Neuronal stem cell (in vitro differentiated cells): ENCODE measurements around the gene RPS6KC1.

ENCODE experiments used
- DNase-seq: peaks from one replicate; pipeline ENCODE4 v3.0.0-alpha.2; 2013; ENCODE audit warnings: low spot score
- H2AFZ ChIP-seq: one replicate; pipeline ENCODE4 v1.6.1; 2013; ENCODE audit warnings: mild to moderate bottlenecking, low read length, inconsistent platforms
- H2AK5ac ChIP-seq: 2 replicates; pipeline ENCODE4 v1.6.1; 2013; ENCODE audit warnings: low read depth, mild to moderate bottlenecking, inconsistent platforms, low read length, moderate library complexity, mixed read lengths
- H2BK120ac ChIP-seq: 2 replicates; pipeline ENCODE4 v1.6.1; 2013; ENCODE audit warnings: low read depth, mild to moderate bottlenecking, inconsistent platforms, low read length, moderate library complexity, mixed read lengths
- H2BK12ac ChIP-seq: one replicate; pipeline ENCODE4 v1.6.1; 2013; ENCODE audit warnings: low read length, inconsistent platforms
- H2BK15ac ChIP-seq: 2 replicates; pipeline ENCODE4 v1.6.1; 2013; ENCODE audit warnings: mild to moderate bottlenecking, low read length, inconsistent platforms, mixed read lengths
- H2BK5ac ChIP-seq: one replicate; pipeline ENCODE4 v1.6.1; 2013; ENCODE audit warnings: inconsistent platforms, mild to moderate bottlenecking, low read length, moderate library complexity
- H3K14ac ChIP-seq: one replicate; pipeline ENCODE4 v1.6.1; 2013; ENCODE audit warnings: low read length, inconsistent platforms
- H3K18ac ChIP-seq: 2 replicates; pipeline ENCODE4 v1.6.1; 2013; ENCODE audit warnings: low read length, inconsistent platforms
- H3K23ac ChIP-seq: 2 replicates; pipeline ENCODE4 v1.6.1; 2013; ENCODE audit warnings: low read depth, mild to moderate bottlenecking, mixed read lengths, low read length, inconsistent platforms; ENCODE audit not compliant: poor library complexity
- H3K27ac ChIP-seq: replicated peaks from 3 replicates; pipeline ENCODE4 v1.5.1; 2013; ENCODE audit warnings: low read length, inconsistent platforms
- H3K27me3 ChIP-seq, 3 experiments: 2 replicates each; pipeline ENCODE4 v1.6.1; 2013; ENCODE audit warnings: low read length in 3 of 3, mild to moderate bottlenecking in 2 of 3, inconsistent platforms in 1 of 3, low read depth in 1 of 3, mixed read lengths in 1 of 3, moderate library complexity in 1 of 3; ENCODE audit not compliant: control insufficient read depth in 3 of 3, insufficient read depth in 3 of 3
- H3K36me3 ChIP-seq, 2 donors: replicated peaks in 1 of 2; 2 replicates each; pipeline ENCODE4 v1.6.1; 2013; ENCODE audit warnings: low read length in 2 of 2; ENCODE audit not compliant: control insufficient read depth in 2 of 2, insufficient read depth in 2 of 2
- H3K4ac ChIP-seq: 2 replicates; pipeline ENCODE4 v1.6.1; 2013; ENCODE audit warnings: inconsistent platforms, mild to moderate bottlenecking, low read length, moderate library complexity
- H3K4me1 ChIP-seq, 2 donors: 1 replicate in 1 of 2; 2 replicates in 1 of 2; pipeline ENCODE4 v1.6.1; 2013; ENCODE audit warnings: low read length in 2 of 2, low read depth in 1 of 2; ENCODE audit not compliant: control insufficient read depth in 2 of 2, insufficient read depth in 1 of 2
- H3K4me2 ChIP-seq: one replicate; pipeline ENCODE4 v1.6.1; 2013; ENCODE audit warnings: mild to moderate bottlenecking, low read length, inconsistent platforms; ENCODE audit not compliant: insufficient read depth, poor library complexity, severe bottlenecking
- H3K4me3 ChIP-seq, 2 donors: 2 replicates each; pipeline ENCODE4 v1.5.1; 2013; ENCODE audit warnings: low read length in 2 of 2, mild to moderate bottlenecking in 2 of 2, inconsistent platforms in 1 of 2, moderate library complexity in 1 of 2
- H3K79me1 ChIP-seq: one replicate; pipeline ENCODE4 v1.6.1; 2013; ENCODE audit warnings: low read depth, mild to moderate bottlenecking, inconsistent platforms, low read length, moderate library complexity
- H3K9ac ChIP-seq: one replicate; pipeline ENCODE4 v1.6.1; 2013; ENCODE audit warnings: mild to moderate bottlenecking, low read depth, low read length, inconsistent platforms; ENCODE audit not compliant: poor library complexity
- H3K9me3 ChIP-seq, 2 donors: replicated peaks in 1 of 2; 2 replicates each; pipeline versions ENCODE3 to v1.6.1; 2013; ENCODE audit warnings: low read length in 2 of 2, mild to moderate bottlenecking in 2 of 2, inconsistent platforms in 1 of 2, low read depth in 1 of 2, mixed read lengths in 1 of 2, moderate library complexity in 1 of 2; ENCODE audit not compliant: control insufficient read depth in 2 of 2, insufficient read depth in 1 of 2
- H4K8ac ChIP-seq: one replicate; pipeline ENCODE4 v1.6.1; 2013; ENCODE audit warnings: low read depth, mild to moderate bottlenecking, inconsistent platforms, low read length, moderate library complexity
- H4K91ac ChIP-seq: one replicate; pipeline ENCODE4 v1.6.1; 2013; ENCODE audit warnings: low read length, low read depth, mild to moderate bottlenecking, inconsistent platforms; ENCODE audit not compliant: poor library complexity
- WGBS, 2 donors: extraction: QIAGEN DNeasy Blood & Tissue Kit; methylation state at CpG; one replicate each; pipeline ENCODE4 v1.1.7; 2013; ENCODE audit warnings: missing lambda C conversion rate in 2 of 2, mixed read lengths in 1 of 2; ENCODE audit not compliant: insufficient read length in 2 of 2, insufficient replicate concordance in 1 of 2; ENCODE audit errors: extremely low coverage in 2 of 2; 5-methylcytosine and 5-hydroxymethylcytosine counted together

The RPS6KC1 gene

DNA sequence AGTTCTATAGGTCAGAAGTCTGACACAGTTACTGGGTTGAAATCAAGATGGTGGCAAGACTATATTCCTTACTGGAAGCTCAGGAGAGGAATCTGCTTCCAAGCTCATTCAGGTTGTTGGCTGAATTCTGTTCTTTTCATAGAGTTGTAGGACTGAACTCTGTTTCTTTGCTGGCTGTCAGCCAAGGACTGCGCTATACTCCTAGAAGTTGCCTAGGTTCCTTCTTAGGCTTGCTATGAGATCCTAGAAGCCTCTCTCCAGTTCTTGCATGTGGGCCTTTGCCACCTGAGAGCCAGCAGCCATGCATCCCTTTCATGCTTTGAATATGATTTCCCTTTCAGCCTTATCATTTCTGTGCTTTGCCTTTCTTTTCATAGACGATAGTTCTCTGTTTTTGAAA, 176.4 kb downstream of the RPS6KC1 start:
- Histone ChIP-seq H2AFZ (no peak overlapping the region), H3K27me3 (peaks cover 0 to 2% (median 0%) of the 10 kb centered on the region in 3 experiments), H4K91ac (no peak overlapping the region), H3K4me2 (no peak overlapping the region), H2BK120ac (no peak overlapping the region), H2AK5ac (no peak overlapping the region), H3K4ac (no peak overlapping the region), H4K8ac (no peak overlapping the region), H3K27ac (no peak overlapping the region), H3K36me3 (no peaks in the 10 kb centered on the region), H2BK12ac (no peak overlapping the region), H2BK15ac (no peak overlapping the region), H3K79me1 (no peaks in the 10 kb centered on the region), H3K14ac (no peak overlapping the region), H2BK5ac (no peak overlapping the region), H3K9ac (no peak overlapping the region), H3K4me3 (no peak overlapping the region), H3K9me3 (no peaks in the 10 kb centered on the region), H3K23ac (no peak overlapping the region), H3K18ac (no peak overlapping the region), H3K4me1 (peaks cover 5 to 10% of the 10 kb centered on the region in 2 donors)
- no CpG with 5 or more reads among the region's 2 CpGs for WGBS, 2 donors
- DNase-seq = no peak

DNA sequence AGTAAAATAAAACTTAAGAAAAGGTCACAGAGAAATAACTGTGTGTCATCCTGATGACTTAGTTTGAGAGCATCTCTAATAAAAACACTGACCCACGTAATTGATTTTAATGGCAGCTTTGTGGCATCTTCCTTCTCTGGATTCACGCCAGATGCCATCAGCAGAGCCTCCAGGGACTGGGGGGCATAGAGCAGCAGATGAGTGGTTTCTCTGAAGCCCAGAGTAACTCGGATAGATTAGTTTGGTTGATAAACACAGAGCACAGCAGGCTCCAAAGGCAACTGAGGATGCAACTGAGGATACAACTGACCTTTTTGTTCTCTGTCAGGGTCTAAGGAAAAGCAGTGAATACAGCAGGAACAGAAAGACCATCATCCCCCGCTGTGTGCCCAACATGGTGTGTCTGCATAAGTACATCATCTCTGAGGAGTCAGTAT, 180.8 kb downstream of the RPS6KC1 start:
- H2BK5ac ChIP-seq = no peak overlapping the region
- H2AK5ac ChIP-seq = no peak overlapping the region
- H2BK120ac ChIP-seq = no peak overlapping the region
- H3K4me3 ChIP-seq = no peak overlapping the region
- H3K36me3 ChIP-seq = no peaks in the 10 kb centered on the region
- H3K27ac ChIP-seq = no peak overlapping the region
- no peak overlapping the region for H2BK12ac ChIP-seq
- H3K4me2 ChIP-seq = no peak overlapping the region
- peaks cover 0 to 2% (median 0%) of the 10 kb centered on the region in 3 experiments for H3K27me3 ChIP-seq
- H2AFZ ChIP-seq = no peak overlapping the region
- peaks cover 5 to 10% of the 10 kb centered on the region in 2 donors for H3K4me1 ChIP-seq
- no peak overlapping the region for H3K23ac ChIP-seq
- H2BK15ac ChIP-seq = no peak overlapping the region
- H4K8ac ChIP-seq = no peak overlapping the region
- no peak overlapping the region for H3K9ac ChIP-seq
- H3K4ac ChIP-seq = no peak overlapping the region
- peak; percentile 20 for DNase-seq
- no peak overlapping the region for H4K91ac ChIP-seq
- no peak overlapping the region for H3K18ac ChIP-seq
- no peak overlapping the region for H3K14ac ChIP-seq
- no peaks in the 10 kb centered on the region for H3K9me3 ChIP-seq
- WGBS, 2 donors = no CpG with 5 or more reads among the region's 4 CpGs
- no peaks in the 10 kb centered on the region for H3K79me1 ChIP-seq

DNA sequence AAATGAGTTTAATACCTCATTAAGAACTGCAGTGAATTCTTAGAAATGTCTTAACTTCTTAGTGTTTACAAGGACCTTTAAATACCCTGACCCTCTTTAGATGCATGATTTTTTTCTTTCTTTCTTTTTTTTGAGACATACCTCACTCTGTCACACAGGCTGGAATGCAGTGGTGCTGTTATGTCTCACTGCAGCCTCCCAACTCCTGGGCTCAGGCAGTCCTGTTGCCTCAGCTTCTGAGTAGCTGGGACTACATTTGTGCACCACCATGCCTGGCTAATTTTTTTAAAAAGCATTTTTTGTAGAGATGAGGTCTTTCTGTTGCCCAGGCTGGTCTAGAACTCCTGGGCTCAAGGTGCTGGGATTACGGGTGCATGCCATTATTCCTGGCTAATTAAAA, 191.8 kb downstream of the RPS6KC1 start:
- peaks cover 1 to 16% of the 10 kb centered on the region in 2 donors for H3K4me1 ChIP-seq
- H4K8ac ChIP-seq = no peak overlapping the region
- H3K9ac ChIP-seq = no peak overlapping the region
- no peak overlapping the region for H3K4ac ChIP-seq
- no peak for DNase-seq
- no CpG with 5 or more reads among the region's 1 CpG for WGBS, 2 donors
- H3K23ac ChIP-seq = no peak overlapping the region
- H2AK5ac ChIP-seq = no peak overlapping the region
- H2BK12ac ChIP-seq = no peak overlapping the region
- H2BK120ac ChIP-seq = no peak overlapping the region
- H2BK15ac ChIP-seq = no peak overlapping the region
- no peak overlapping the region for H3K4me3 ChIP-seq
- no peak overlapping the region for H4K91ac ChIP-seq
- H3K18ac ChIP-seq = no peak overlapping the region
- no peak overlapping the region for H2BK5ac ChIP-seq
- no peaks in the 10 kb centered on the region for H3K9me3 ChIP-seq
- H3K4me2 ChIP-seq = no peak overlapping the region
- H3K79me1 ChIP-seq = no peaks in the 10 kb centered on the region
- no peak overlapping the region for H3K27ac ChIP-seq
- no peak overlapping the region for H3K14ac ChIP-seq
- H3K27me3 ChIP-seq = no peaks in the 10 kb centered on the region
- H2AFZ ChIP-seq = no peak overlapping the region
- H3K36me3 ChIP-seq = peaks cover 3 to 14% of the 10 kb centered on the region in 2 donors

DNA sequence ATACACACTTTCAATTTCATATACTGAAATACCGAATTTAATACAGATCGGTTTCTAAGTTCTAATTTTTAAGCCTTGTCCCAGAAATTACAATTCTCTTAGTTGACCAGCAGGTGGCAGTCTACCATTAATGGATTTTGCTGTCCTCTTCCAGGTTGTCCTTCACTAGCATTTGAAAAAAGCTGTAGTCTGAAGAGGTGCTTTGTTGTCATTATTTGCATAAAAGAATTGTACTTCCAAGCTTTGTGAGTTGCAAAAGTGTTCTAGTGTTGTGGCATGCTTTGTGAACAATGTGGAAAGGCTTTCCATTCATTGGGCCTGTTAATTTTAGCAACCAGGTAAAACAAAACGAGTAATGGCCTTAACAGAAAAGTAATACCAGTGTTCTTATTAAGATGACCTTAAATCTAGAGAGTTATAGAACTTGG, 193.6 kb downstream of the RPS6KC1 start:
- Histone ChIP-seq H3K4me2 (no peak overlapping the region), H4K91ac (no peak overlapping the region), H3K4me3 (no peak overlapping the region), H3K36me3 (peaks cover 3 to 14% of the 10 kb centered on the region in 2 donors), H2AFZ (no peak overlapping the region), H2BK12ac (no peak overlapping the region), H3K9ac (no peak overlapping the region), H3K4ac (no peak overlapping the region), H4K8ac (no peak overlapping the region), H3K14ac (no peak overlapping the region), H3K4me1 (peaks cover 1 to 16% of the 10 kb centered on the region in 2 donors), H2BK5ac (no peak overlapping the region), H3K9me3 (no peaks in the 10 kb centered on the region), H3K23ac (no peak overlapping the region), H3K18ac (no peak overlapping the region), H2BK120ac (no peak overlapping the region), H3K79me1 (no peaks in the 10 kb centered on the region), H3K27ac (no peak overlapping the region), H2AK5ac (no peak overlapping the region), H2BK15ac (no peak overlapping the region), H3K27me3 (no peaks in the 10 kb centered on the region)
- DNase-seq = peak; percentile 56
- no CpG with 5 or more reads among the region's 3 CpGs for WGBS, 2 donors
